IPS-20b (cell line): Measurements from ENCODE around the gene ADARB1.
A peak's percentile ranks its signal among the peaks of the same experiment; 100 is the strongest.

Experiments used
- H3K27ac ChIP-seq: one replicate; pipeline ENCODE4 v1.5.1; 2013; ENCODE audit warnings: low read length
- H3K27me3 ChIP-seq: 2 replicates; pipeline ENCODE4 v1.6.1; 2013; ENCODE audit warnings: mild to moderate bottlenecking, low read length, inconsistent platforms; ENCODE audit not compliant: insufficient read depth
- H3K36me3 ChIP-seq: 2 replicates; pipeline ENCODE4 v1.6.1; 2013; ENCODE audit warnings: low read depth, mild to moderate bottlenecking, inconsistent platforms, low read length, moderate library complexity; ENCODE audit not compliant: insufficient read depth
- H3K4me1 ChIP-seq: 2 replicates; pipeline ENCODE4 v1.6.1; 2013; ENCODE audit warnings: mild to moderate bottlenecking, control low read depth, inconsistent platforms, low read length, moderate library complexity; ENCODE audit not compliant: insufficient read depth
- H3K4me3 ChIP-seq: 2 replicates; pipeline ENCODE4 v1.5.1; 2013; ENCODE audit warnings: mild to moderate bottlenecking, low read length, inconsistent platforms
- H3K9ac ChIP-seq: 2 replicates; pipeline ENCODE4 v1.6.1; 2013; ENCODE audit warnings: low read depth, mild to moderate bottlenecking, inconsistent platforms, low read length, moderate library complexity
- H3K9me3 ChIP-seq: 2 replicates; pipeline ENCODE4 v1.6.1; 2013; ENCODE audit warnings: mild to moderate bottlenecking, low read depth, low read length, inconsistent platforms; ENCODE audit not compliant: insufficient read depth

Gene ADARB1

GRCh38 chr21:45237401-45237800, 163.0 kb downstream of the ADARB1 start:
- Histone ChIP-seq H3K27me3 (no peaks in the 10 kb centered on the region), H3K4me1 (no peaks in the 10 kb centered on the region), H3K36me3 (no peaks in the 10 kb centered on the region), H3K9me3 (0 out of 2 replicates have a peak, but pooled peaks cover 5% of the 10 kb centered on the region), H3K27ac (no peak overlapping the region), H3K9ac (no peak overlapping the region), H3K4me3 (no peak overlapping the region)

GRCh38 chr21:45241357-45241756, 167.0 kb downstream of the ADARB1 start:
- Histone ChIP-seq H3K9ac (no peak overlapping the region), H3K4me3 (no peak overlapping the region), H3K4me1 (no peaks in the 10 kb centered on the region), H3K9me3 (peaks cover 15% of the 10 kb centered on the region; the same call in 1 of the 2 replicates), H3K27ac (no peak overlapping the region), H3K27me3 (no peaks in the 10 kb centered on the region), H3K36me3 (no peaks in the 10 kb centered on the region)

GRCh38 chr21:45243603-45244002, 169.2 kb downstream of the ADARB1 start:
- Histone ChIP-seq H3K9me3 (peaks cover 11% of the 10 kb centered on the region; the same call in 1 of the 2 replicates), H3K27me3 (no peaks in the 10 kb centered on the region), H3K27ac (no peak overlapping the region), H3K4me3 (no peak overlapping the region), H3K4me1 (peaks cover 10% of the 10 kb centered on the region; the same call in 1 of the 2 replicates), H3K9ac (no peak overlapping the region), H3K36me3 (no peaks in the 10 kb centered on the region)

- Histone ChIP-seq H3K4me3 (no peak overlapping the region), H3K27me3 (no peaks in the 10 kb centered on the region), H3K9ac (no peak overlapping the region), H3K27ac (no peak overlapping the region), H3K36me3 (no peaks in the 10 kb centered on the region), H3K9me3 (peaks cover 11% of the 10 kb centered on the region; the same call in 1 of the 2 replicates), H3K4me1 (peaks cover 15% of the 10 kb centered on the region; the same call in 1 of the 2 replicates)
Observed at GRCh38 chr21:45244799-45245340, 170.5 kb downstream of the ADARB1 start.

- Histone ChIP-seq H3K9ac (no peak overlapping the region), H3K4me1 (peaks cover 15% of the 10 kb centered on the region; the same call in 1 of the 2 replicates), H3K4me3 (no peak overlapping the region), H3K9me3 (peaks cover 15% of the 10 kb centered on the region; the same call in 1 of the 2 replicates), H3K27ac (no peak overlapping the region), H3K27me3 (no peaks in the 10 kb centered on the region), H3K36me3 (no peaks in the 10 kb centered on the region)
Observed at GRCh38 chr21:45246386-45247320, 172.3 kb downstream of the ADARB1 start.

GRCh38 chr21:45248301-45248892, 174.0 kb downstream of the ADARB1 start:
- Histone ChIP-seq H3K27ac (no peak overlapping the region), H3K4me3 (peak overlapping the region; percentile 56; the same call in 1 of the 2 replicates), H3K9me3 (peaks cover 11% of the 10 kb centered on the region; the same call in 1 of the 2 replicates), H3K27me3 (no peaks in the 10 kb centered on the region), H3K36me3 (no peaks in the 10 kb centered on the region), H3K4me1 (peaks cover 15% of the 10 kb centered on the region; the same call in 1 of the 2 replicates), H3K9ac (peak overlapping the region; percentile 41; the same call in 1 of the 2 replicates)

- Histone ChIP-seq H3K36me3 (no peaks in the 10 kb centered on the region), H3K9me3 (peaks cover 8% of the 10 kb centered on the region; the same call in 1 of the 2 replicates), H3K27me3 (no peaks in the 10 kb centered on the region), H3K9ac (peak overlapping the region; percentile 41; the same call in 1 of the 2 replicates), H3K4me1 (peaks cover 15% of the 10 kb centered on the region; the same call in 1 of the 2 replicates), H3K4me3 (peak overlapping the region; percentile 56; the same call in 1 of the 2 replicates), H3K27ac (no peak overlapping the region)
Observed at GRCh38 chr21:45248893-45249381, 174.6 kb downstream of the ADARB1 start.

GRCh38 chr21:45249626-45250025, 175.2 kb downstream of the ADARB1 start:
- H3K4me1 ChIP-seq, result peaks cover 15% of the 10 kb centered on the region; the same call in 1 of the 2 replicates
- no peaks in the 10 kb centered on the region for H3K27me3 ChIP-seq
- H3K9me3 ChIP-seq, result peaks cover 4% of the 10 kb centered on the region; the same call in 1 of the 2 replicates
- H3K36me3 ChIP-seq, result no peaks in the 10 kb centered on the region
- no peak overlapping the region for H3K4me3 ChIP-seq
- H3K27ac ChIP-seq, result no peak overlapping the region
- no peak overlapping the region for H3K9ac ChIP-seq

GRCh38 chr21:45250272-45250671, 175.9 kb downstream of the ADARB1 start:
- H3K36me3 ChIP-seq, result no peaks in the 10 kb centered on the region

GRCh38 chr21:45250914-45251634, 176.7 kb downstream of the ADARB1 start:
- Histone ChIP-seq H3K27ac (no peak overlapping the region), H3K27me3 (no peaks in the 10 kb centered on the region), H3K4me3 (no peak overlapping the region), H3K9me3 (peaks cover 4% of the 10 kb centered on the region; the same call in 1 of the 2 replicates), H3K9ac (no peak overlapping the region), H3K36me3 (no peaks in the 10 kb centered on the region), H3K4me1 (peaks cover 15% of the 10 kb centered on the region; the same call in 1 of the 2 replicates)

More at GRCh38 chr21:45250272-45250671, 175.9 kb downstream of the ADARB1 start:
- H3K27ac ChIP-seq, result no peak overlapping the region
- no peak overlapping the region for H3K4me3 ChIP-seq
- H3K4me1 ChIP-seq, result peaks cover 15% of the 10 kb centered on the region; the same call in 1 of the 2 replicates
- H3K9me3 ChIP-seq, result peaks cover 4% of the 10 kb centered on the region; the same call in 1 of the 2 replicates
- H3K27me3 ChIP-seq, result no peaks in the 10 kb centered on the region
- H3K9ac ChIP-seq, result no peak overlapping the region
